Measurements from ENCODE around the gene AGPAT1. TPM values are rescaled to one million over a fixed set of nuclear protein-coding genes. Genes with fewer than 3 reads are reported as not detected.
A peak's percentile ranks its signal among the peaks of the same experiment; 100 is the strongest.
"Not testable (repeated sequence)": the region's sequence is repeated elsewhere in the genome, so short reads cannot be mapped to it uniquely, and the experiment has no call there.

The AGPAT1 gene
- total RNA-seq, 1 experiment from 2014 or later, result 52.8 TPM

GRCh38 chr6:32198866-32199265 is 23.0 kb upstream of the AGPAT1 start:
- DNase-seq (ENCODE audit: low spot score), result no peak

- DNase-seq (ENCODE audit: low spot score), result no peak
Observed at GRCh38 chr6:32198345-32198696, 22.4 kb upstream of the AGPAT1 start.

DNA sequence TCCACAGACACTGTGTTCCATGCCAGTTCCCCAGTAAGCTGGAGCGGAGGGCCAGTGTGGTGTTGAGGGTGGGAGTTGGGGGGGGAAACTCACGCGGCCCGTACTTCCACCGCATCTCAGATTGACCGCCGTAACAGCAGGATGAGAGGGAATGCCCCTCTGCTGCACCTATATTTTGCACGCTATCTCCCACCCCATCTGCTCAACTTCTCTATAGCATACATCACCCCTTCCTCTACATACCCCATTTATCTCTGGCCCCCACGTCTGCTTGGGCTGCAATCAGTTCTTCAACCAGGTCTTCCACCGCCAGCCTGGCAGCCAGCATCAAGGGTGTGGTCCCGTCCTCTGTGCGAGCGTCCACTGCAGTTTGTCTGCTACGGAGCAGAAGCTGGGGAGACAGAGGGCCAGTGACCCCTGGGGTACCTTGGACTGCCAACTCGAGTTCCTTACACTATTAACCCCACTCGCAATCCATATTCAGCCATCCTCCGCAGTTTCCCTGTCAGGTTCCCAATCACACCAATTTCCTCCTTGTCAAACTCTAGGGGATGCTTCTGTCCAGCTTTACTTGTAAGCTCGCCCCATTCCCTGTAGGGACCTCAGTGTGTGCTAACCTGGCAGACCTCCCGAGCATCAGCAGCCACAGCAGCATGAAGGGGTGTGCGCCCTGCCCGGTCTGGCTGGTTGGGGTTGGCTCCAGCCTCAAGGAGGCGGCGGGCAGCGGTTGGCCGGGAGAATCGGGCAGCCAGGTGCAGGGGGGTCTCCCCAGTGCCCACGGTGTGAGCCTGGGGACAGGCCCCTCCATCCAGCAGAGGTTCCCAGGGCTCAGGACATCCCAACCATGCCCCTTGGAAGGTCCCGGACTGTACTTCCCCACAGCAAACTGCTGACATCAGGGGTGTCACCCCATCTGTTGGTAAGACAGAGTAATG is 21.1 kb upstream of the AGPAT1 start:
- DNase-seq (ENCODE audit: low spot score), result peak; percentile 19

DNA sequence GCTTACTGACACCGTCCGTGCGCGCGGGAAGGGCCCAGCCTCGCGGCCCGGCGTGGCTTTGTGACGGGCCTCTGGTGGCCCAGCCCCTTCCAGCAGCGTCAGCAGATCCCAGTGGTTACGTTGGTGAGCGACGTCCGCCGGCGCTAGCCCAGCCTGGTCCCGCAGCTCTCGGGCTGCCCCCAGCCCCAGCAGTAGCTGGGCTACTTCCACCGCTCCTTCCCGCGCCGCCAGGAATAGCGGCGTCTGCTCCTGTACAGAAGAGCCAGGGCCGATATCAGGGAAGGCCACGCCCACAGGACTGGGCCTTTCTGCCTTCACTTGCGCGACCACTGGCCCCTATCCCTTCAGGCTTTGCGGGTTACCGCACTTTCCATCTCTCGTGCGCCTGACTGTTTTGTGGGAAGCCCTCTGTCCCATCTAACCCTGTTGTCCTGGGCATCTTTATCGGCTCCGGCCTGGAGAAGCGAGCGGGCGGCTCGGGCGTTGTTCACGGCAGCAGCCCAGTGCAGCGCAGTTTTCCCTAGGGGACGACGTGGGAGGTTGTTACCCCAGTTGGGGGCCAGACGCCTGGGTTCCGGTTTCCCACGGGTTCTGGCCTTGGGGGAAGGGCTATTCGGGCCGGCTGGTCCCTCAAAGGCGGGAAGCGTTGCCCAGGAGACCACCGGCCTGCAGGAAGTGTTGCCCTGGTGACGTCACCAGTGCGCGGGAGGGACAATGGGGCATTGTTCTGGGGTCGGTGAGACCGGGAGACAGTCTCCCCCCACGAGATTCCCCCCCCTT is 20.2 kb upstream of the AGPAT1 start:
- DNase-seq (ENCODE audit: low spot score), result peak; percentile 86

GRCh38 chr6:32195652-32195901 is 19.7 kb upstream of the AGPAT1 start:
- peak; percentile 99 for DNase-seq (ENCODE audit: low spot score)

DNA sequence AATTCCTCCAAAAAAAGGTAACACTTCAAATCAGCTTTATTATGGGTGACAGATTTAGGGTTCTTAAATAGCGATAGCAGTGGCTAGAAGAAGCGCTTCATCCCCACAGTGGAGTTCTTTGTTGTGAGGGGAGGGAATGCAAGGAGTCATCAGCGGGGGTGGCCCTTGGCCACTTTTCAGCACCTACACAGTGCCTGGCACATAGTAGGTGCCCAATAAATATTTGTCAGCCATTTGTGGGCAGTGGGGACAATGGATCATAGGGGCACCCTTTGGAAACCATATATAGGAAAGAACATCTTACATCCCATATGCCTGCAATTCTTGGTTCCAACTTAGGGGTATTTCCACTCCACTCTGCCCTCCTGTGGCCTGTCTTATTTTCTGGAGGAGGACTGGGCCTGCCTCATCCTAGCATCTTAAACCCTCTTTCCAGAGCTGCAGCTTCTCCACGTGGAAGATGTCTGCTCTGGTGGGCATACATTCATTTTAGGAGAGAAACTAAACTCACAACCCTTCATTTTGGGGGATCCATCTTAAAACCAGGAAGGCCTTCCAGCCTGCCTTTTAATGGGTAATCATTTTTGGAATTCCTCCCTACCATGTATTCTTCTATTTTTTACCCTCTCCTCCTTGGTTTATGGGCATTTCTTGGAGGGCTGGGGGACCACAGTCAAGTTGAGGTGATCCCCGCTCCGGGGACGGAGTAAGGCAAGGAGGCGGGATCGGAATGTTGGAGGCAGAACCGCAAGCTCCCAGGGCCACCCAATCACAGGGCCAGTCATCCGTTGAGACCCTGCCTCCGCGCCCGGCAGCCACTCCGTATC is 19.2 kb upstream of the AGPAT1 start:
- DNase-seq (ENCODE audit: low spot score), result peak; percentile 64

DNA sequence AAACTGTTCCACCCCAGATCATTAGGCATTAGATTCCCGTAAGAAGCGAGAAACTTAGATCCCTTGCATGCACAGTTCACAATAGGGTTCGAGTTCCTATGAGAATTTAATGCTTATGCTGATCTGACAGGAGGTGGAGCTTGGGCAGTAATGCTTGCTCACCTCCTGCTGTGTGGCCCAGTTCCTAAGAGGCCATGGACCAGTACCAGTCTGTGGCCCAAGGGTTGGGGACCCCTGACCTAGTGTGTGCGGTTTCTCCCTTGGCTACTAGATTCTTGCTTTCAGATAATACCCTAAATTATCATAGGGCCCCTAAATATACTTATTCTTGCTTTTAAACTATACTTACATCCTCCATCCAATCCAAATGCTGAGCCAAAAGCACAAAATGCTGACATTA is 18.5 kb upstream of the AGPAT1 start:
- DNase-seq (ENCODE audit: low spot score), result no peak

- not testable (repeated sequence) for DNase-seq (ENCODE audit: low spot score)
Observed at GRCh38 chr6:32193096-32193495, 17.2 kb upstream of the AGPAT1 start.

GRCh38 chr6:32192608-32193039 is 16.7 kb upstream of the AGPAT1 start, which contains the start of gene GPSM3:
TSS of gene GPSM3 (minus strand) at chr6:32192643. CDS start at chr6:32192513, 130 bp downstream.
- DNase-seq (ENCODE audit: low spot score), result no peak

GRCh38 chr6:32191696-32192607 is 16.1 kb upstream of the AGPAT1 start:
- DNase-seq (ENCODE audit: low spot score), result no peak

GRCh38 chr6:32190911-32191677 is 15.2 kb upstream of the AGPAT1 start:
- DNase-seq (ENCODE audit: low spot score), result no peak

DNA sequence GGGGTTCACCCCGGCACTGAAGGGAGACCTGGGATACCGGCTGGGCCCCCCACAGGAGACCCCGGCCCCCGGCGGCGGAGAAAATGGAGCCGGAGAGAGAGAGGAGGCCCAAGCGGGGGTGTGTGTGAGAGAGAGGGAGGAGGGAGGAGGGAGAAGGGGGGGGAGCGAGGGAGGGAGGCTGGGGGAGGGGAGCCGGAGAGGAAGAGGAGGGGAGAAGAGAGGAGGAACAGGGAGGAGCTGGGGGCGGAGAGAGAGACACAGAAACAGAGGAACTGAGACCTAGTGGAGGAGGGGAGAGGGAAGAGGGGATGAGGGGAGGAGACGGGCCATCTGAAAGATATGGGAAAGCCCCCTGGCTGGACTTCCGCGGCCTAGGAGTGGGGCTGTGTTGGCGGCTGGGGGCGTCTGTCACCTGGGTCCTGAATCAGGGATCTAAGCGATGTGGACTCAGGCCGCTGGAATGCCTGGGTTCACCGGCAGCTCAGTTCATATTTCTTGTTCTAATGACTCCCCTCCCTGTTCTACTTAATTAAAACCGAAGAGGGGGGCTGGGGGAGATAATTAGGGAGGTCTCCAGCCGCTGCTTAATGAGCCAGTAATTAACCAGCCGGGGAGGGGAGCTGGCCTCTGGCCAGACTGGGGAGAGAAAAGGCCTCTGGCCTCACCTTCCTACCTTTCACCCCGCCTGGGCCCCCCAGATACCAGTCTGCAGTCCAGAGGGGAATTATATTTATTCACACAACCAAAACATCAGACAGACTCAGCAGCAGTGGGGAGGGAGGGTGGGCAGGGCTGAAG is 14.4 kb upstream of the AGPAT1 start, which contains the start of gene PBX2:
PBX2 (minus strand) TSS at position 149 of the 798 bp plus-strand sequence. CDS start 287 bp downstream, outside the sequence.
- DNase-seq (ENCODE audit: low spot score), result peak; percentile 73

DNA sequence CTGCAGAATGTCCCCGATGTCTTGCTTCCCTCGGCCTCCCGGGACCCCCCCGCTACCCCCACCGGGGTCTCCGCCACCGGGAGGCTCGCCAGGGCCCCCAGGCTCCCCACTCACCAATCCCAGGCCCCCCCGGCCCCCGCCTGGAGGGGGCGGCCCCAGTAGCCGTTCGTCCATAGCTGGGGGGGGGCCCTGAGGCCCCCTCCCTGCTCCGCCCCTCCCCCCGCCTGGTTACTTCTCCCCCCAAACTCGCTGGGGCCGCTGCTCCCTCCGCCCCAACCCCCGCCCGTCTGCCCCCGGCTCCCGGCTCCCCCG is 13.8 kb upstream of the AGPAT1 start:
- no peak for DNase-seq (ENCODE audit: low spot score)

GRCh38 chr6:32189069-32189741 is 13.3 kb upstream of the AGPAT1 start:
- no peak for DNase-seq (ENCODE audit: low spot score)

- no peak for DNase-seq (ENCODE audit: low spot score)
Observed at GRCh38 chr6:32188381-32189068, 12.6 kb upstream of the AGPAT1 start.

DNA sequence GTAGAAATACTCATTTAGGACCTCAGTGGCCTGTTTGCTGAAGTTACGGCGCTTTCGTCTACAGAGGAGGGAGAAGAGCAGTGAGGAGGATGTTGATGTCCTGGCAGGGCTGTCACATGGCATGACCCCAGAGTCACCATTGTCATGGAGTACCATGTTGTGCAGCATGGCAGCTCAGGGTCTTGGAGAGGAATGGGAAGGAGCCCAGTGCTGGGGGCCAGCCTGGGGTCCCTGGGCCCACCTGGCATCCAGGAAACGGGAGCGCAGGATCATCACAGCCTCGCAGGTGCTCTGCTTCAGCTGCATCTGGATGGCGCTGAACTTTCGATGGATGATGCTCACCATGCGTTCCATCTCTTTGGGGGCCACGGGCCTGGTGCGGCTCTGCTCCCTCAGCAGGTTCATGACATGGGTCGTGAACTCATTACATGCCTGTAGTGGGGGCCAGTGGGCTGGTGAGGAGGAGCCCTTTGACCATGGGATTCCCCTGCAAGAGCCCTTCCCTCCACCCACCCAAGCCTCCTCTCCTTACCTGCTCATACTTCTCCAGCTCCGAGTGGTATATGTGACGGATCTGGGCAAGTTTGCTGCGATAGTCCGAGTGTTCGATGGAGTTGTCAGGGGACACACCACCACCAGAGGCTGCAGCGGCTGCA is 12.0 kb upstream of the AGPAT1 start:
- DNase-seq (ENCODE audit: low spot score), result not testable (repeated sequence)

GRCh38 chr6:32187009-32187709 is 11.3 kb upstream of the AGPAT1 start:
- no peak for DNase-seq (ENCODE audit: low spot score)
